Stimulated activated CD4-positive, alpha-beta T cell treated with anti-CD3 and anti-CD28 coated beads, Interleukin-12 subunit alpha, Interleukin-12 subunit beta, amount 100 ng/mL, for 4 hours (primary cell): ENCODE data around the gene PDE4B.
"Not testable (repeated sequence)": the region's sequence is repeated elsewhere in the genome, so short reads cannot be mapped to it uniquely, and the experiment has no call there.

Source experiments
- DNase-seq: peaks from one replicate; pipeline ENCODE4 v3.0.0-alpha.2; 2020

Gene PDE4B

GRCh38 chr1:65958561-65959350 lies 166.1 kb downstream of the PDE4B start:
- DNase-seq: no peak

- no peak for DNase-seq
Observed at GRCh38 chr1:65959896-65960567, 167.3 kb downstream of the PDE4B start.

- no peak for DNase-seq
Observed at GRCh38 chr1:65963156-65963888, 170.6 kb downstream of the PDE4B start.

GRCh38 chr1:65964123-65964522 lies 171.4 kb downstream of the PDE4B start:
- DNase-seq: no peak

GRCh38 chr1:65965112-65965996 lies 172.7 kb downstream of the PDE4B start:
- DNase-seq: no peak

GRCh38 chr1:65967492-65967891 lies 174.8 kb downstream of the PDE4B start:
- not testable (repeated sequence) for DNase-seq

- DNase-seq: no peak
Observed at GRCh38 chr1:65971547-65971946, 178.9 kb downstream of the PDE4B start.

GRCh38 chr1:65975708-65976107 lies 183.0 kb downstream of the PDE4B start:
- no peak for DNase-seq

- DNase-seq: no peak
Observed at GRCh38 chr1:65979136-65980044, 186.7 kb downstream of the PDE4B start.

GRCh38 chr1:65980237-65980636 lies 187.5 kb downstream of the PDE4B start:
- no peak for DNase-seq

GRCh38 chr1:65983500-65983899 lies 190.8 kb downstream of the PDE4B start:
- no peak for DNase-seq

GRCh38 chr1:65985393-65986066 lies 192.8 kb downstream of the PDE4B start:
- DNase-seq: no peak

- DNase-seq: no peak
Observed at GRCh38 chr1:65986146-65986545, 193.5 kb downstream of the PDE4B start.

GRCh38 chr1:65990161-65990560 lies 197.5 kb downstream of the PDE4B start:
- no peak for DNase-seq

- DNase-seq: no peak
Observed at GRCh38 chr1:65991694-65992093, 199.0 kb downstream of the PDE4B start.

GRCh38 chr1:65992165-65992821 lies 199.6 kb downstream of the PDE4B start:
- DNase-seq: no peak

- no peak for DNase-seq
Observed at GRCh38 chr1:65992831-65993271, 200.2 kb downstream of the PDE4B start.

- no peak for DNase-seq
Observed at GRCh38 chr1:65994223-65994622, 201.5 kb downstream of the PDE4B start.

GRCh38 chr1:65995336-65995735 lies 202.6 kb downstream of the PDE4B start:
- no peak for DNase-seq

- no peak for DNase-seq
Observed at GRCh38 chr1:65995928-65996327, 203.2 kb downstream of the PDE4B start.
